Measurements from ENCODE around the gene HES6.

HES6 gene

DNA sequence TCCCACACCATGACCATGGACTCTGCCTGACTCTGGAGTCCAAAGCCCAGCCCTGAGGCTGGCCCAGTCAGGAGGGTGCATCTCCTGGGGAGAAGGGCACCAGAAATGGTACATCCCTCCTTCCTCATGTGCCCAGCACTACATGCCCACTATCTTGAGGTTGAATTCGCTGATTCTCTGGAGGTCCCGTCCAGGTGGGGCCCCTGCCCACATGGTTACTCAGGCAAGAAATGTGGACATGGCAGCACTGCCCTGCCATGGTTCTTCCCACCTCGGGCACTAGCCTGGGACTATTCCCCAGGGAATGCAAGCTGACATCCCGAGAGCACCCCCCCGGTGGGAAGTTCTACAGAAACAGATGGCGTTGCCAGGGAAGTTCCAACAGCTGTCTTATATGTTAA, 15.3 kb upstream of the HES6 start:
- CTCF ChIA-PET: interaction anchor here (0.6 to 3.5 kb wide), 9 partner anchors 8 to 269 kb away, joined by 3 to 36 read pairs (median 5); partner anchors contain the start of gene HES6

DNA sequence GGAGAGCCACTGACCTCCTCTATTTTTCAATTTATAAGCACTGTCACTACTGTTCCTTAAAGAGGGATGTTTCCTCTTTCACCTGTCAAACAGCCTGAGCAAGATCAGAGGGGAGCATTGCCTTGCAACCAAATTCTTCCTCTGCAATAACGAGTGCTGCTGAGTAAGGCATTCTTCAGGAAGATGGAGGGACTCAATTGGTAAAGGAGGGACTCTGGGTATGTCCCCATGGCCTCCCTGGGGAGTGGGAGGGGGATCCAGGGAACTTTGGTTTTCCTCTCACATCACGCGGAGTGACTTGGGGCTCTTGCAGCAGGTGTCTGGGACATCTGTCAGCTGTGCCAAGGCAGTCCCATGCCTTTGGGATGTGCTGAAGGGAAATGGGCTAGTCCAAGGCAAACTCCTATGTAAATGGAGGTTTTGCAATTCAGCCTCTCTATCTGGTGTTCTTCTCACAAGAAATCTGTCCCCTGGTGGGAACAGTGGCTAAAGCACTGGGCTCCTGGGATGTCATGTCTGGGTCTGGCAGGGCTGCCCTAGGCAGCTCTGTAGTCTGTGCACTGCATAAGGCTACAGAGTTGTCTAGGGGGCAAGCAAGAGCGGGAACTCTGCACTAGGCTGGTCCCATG, 14.4 kb upstream of the HES6 start:
- Histone ChIP-seq H3K4me3 (ENCODE audit: low read depth, low read length) (no peak overlapping the region), H3K9me3 (ENCODE audit: control insufficient read depth, insufficient read depth, low read depth, low read length) (no peaks in the 10 kb centered on the region), H3K4me1 (ENCODE audit: control insufficient read depth, insufficient read depth, low read length) (no peaks in the 10 kb centered on the region), H3K36me3 (ENCODE audit: control insufficient read depth in 2 of 2, insufficient read depth in 1 of 2, low read length in 2 of 2) (peaks cover 0 to 24% of the 10 kb centered on the region in 2 experiments; a peak in 1 of 3 replicates), H3K27ac (ENCODE audit: extremely low read depth, low read depth, low read length) (no peak overlapping the region)
- TF ChIP-seq ZNF19 (tag by site-specific recombination; IDR thresholded peaks at IDR 0.05; ENCODE audit: low read depth): no peak
- TF ChIP-seq ZFP37 (tag by site-specific recombination; IDR thresholded peaks at IDR 0.05): no peak
- no peak for TF ChIP-seq ZNF701 (tag by site-specific recombination; IDR thresholded peaks at IDR 0.05)
- TF ChIP-seq ZNF324 (tag by site-specific recombination; IDR thresholded peaks at IDR 0.05): no peak
- no peak for TF ChIP-seq ZNF585B (tag by site-specific recombination; IDR thresholded peaks at IDR 0.05)
- TF ChIP-seq, protein P1, sequence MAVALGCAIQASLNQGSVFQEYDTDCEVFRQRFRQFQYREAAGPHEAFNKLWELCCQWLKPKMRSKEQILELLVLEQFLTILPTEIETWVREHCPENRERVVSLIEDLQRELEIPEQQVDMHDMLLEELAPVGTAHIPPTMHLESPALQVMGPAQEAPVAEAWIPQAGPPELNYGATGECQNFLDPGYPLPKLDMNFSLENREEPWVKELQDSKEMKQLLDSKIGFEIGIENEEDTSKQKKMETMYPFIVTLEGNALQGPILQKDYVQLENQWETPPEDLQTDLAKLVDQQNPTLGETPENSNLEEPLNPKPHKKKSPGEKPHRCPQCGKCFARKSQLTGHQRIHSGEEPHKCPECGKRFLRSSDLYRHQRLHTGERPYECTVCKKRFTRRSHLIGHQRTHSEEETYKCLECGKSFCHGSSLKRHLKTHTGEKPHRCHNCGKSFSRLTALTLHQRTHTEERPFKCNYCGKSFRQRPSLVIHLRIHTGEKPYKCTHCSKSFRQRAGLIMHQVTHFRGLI (tag by site-specific recombination; IDR thresholded peaks at IDR 0.05): no peak
- no peak for TF ChIP-seq ZNF561 (tag by site-specific recombination; IDR thresholded peaks at IDR 0.05; ENCODE audit: borderline replicate concordance)
- no peak for TF ChIP-seq ZNF610 (tag by site-specific recombination; IDR thresholded peaks at IDR 0.05; ENCODE audit: borderline replicate concordance)
- TF ChIP-seq ZNF549 (tag by site-specific recombination; IDR thresholded peaks at IDR 0.05): no peak
- TF ChIP-seq, protein P2, sequence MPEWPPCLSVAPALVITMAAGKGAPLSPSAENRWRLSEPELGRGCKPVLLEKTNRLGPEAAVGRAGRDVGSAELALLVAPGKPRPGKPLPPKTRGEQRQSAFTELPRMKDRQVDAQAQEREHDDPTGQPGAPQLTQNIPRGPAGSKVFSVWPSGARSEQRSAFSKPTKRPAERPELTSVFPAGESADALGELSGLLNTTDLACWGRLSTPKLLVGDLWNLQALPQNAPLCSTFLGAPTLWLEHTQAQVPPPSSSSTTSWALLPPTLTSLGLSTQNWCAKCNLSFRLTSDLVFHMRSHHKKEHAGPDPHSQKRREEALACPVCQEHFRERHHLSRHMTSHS (tag by site-specific recombination; IDR thresholded peaks at IDR 0.05): no peak
- TF ChIP-seq ZNF214 (tag by site-specific recombination; IDR thresholded peaks at IDR 0.05; ENCODE audit: borderline replicate concordance): no peak
- TF ChIP-seq ZNF112 (tag by site-specific recombination; IDR thresholded peaks at IDR 0.05): no peak
- ChIA-PET CTCF (interaction anchor here (0.6 to 3.5 kb wide), 6 partner anchors 9 to 401 kb away, joined by 3 to 36 read pairs (median 3); no protein-coding TSS in a partner anchor), POLR2A (interaction anchor here (1.0 kb wide), 1 partner anchor 14 kb away, joined by 7 read pairs; the partner anchor contains the start of gene HES6)

More for the DNA sequence above, 15.3 kb upstream of the HES6 start:
- Histone ChIP-seq H3K36me3 (ENCODE audit: control insufficient read depth in 2 of 2, insufficient read depth in 1 of 2, low read length in 2 of 2) (peaks cover 0 to 26% of the 10 kb centered on the region in 2 experiments; a peak in 1 of 3 replicates), H3K9me3 (ENCODE audit: control insufficient read depth, insufficient read depth, low read depth, low read length) (no peaks in the 10 kb centered on the region), H3K27ac (ENCODE audit: extremely low read depth, low read depth, low read length) (no peak overlapping the region), H3K4me3 (ENCODE audit: low read depth, low read length) (no peak overlapping the region), H3K4me1 (ENCODE audit: control insufficient read depth, insufficient read depth, low read length) (no peaks in the 10 kb centered on the region)
- TF ChIP-seq, protein P3, sequence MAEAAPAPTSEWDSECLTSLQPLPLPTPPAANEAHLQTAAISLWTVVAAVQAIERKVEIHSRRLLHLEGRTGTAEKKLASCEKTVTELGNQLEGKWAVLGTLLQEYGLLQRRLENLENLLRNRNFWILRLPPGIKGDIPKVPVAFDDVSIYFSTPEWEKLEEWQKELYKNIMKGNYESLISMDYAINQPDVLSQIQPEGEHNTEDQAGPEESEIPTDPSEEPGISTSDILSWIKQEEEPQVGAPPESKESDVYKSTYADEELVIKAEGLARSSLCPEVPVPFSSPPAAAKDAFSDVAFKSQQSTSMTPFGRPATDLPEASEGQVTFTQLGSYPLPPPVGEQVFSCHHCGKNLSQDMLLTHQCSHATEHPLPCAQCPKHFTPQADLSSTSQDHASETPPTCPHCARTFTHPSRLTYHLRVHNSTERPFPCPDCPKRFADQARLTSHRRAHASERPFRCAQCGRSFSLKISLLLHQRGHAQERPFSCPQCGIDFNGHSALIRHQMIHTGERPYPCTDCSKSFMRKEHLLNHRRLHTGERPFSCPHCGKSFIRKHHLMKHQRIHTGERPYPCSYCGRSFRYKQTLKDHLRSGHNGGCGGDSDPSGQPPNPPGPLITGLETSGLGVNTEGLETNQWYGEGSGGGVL (tag by site-specific recombination; IDR thresholded peaks at IDR 0.05): no peak
- TF ChIP-seq ZNF302 (tag by site-specific recombination; IDR thresholded peaks at IDR 0.05; ENCODE audit: low read depth) (no peak), MEIS1 (CRISPR knock-in tag; IDR thresholded peaks at IDR 0.05; ENCODE audit: borderline replicate concordance) (no peak), ZNF350 (tag by site-specific recombination; IDR thresholded peaks at IDR 0.05) (no peak), ZNF426 (tag by site-specific recombination; IDR thresholded peaks at IDR 0.05) (no peak), ZNF777 (tag by site-specific recombination; IDR thresholded peaks at IDR 0.05; ENCODE audit: borderline replicate concordance) (no peak), ZNF10 (tag by site-specific recombination; IDR thresholded peaks at IDR 0.05) (no peak), ZNF555 (tag by site-specific recombination; conservative IDR thresholded peaks at IDR 0.05) (no peak)
- POLR2A ChIA-PET: interaction anchor here (1.0 kb wide), 1 partner anchor 15 kb away, joined by 7 read pairs; the partner anchor contains the start of gene HES6
